Fibroblast of lung (primary cell): ENCODE results near the gene NAB2. TPM values are rescaled to one million over a fixed set of nuclear protein-coding genes. Genes with fewer than 3 reads are reported as not detected.
A peak's percentile ranks its signal among the peaks of the same experiment; 100 is the strongest.

ENCODE experiments used
- DNase-seq, 2 donors: peaks; one replicate each; pipeline versions ENCODE4 v3.0.0 to v3.0.0-alpha.2; 2010; ENCODE audit warnings: low read depth in 2 of 2
- H2AFZ ChIP-seq: 2 replicates; pipeline ENCODE4 v1.5.1; 2012; ENCODE audit warnings: low read length, control low read depth, inconsistent platforms
- H3K27ac ChIP-seq: 2 replicates; pipeline ENCODE4 v1.5.1; 2011; ENCODE audit warnings: low read length, control low read depth; ENCODE audit not compliant: insufficient read depth
- H3K27me3 ChIP-seq: 2 replicates; pipeline ENCODE4 v1.5.1; 2011; ENCODE audit warnings: mild to moderate bottlenecking, low read length; ENCODE audit not compliant: control insufficient read depth, insufficient read depth
- H3K36me3 ChIP-seq: 2 replicates; pipeline ENCODE4 v1.5.1; 2011; ENCODE audit warnings: low read length; ENCODE audit not compliant: control insufficient read depth, insufficient read depth
- H3K4me1 ChIP-seq: 2 replicates; pipeline ENCODE4 v1.5.1; 2011; ENCODE audit warnings: low read length; ENCODE audit not compliant: control insufficient read depth, insufficient read depth; ENCODE audit errors: extremely low read depth
- H3K4me2 ChIP-seq: 2 replicates; pipeline ENCODE4 v1.5.1; 2011; ENCODE audit warnings: low read length, control low read depth; ENCODE audit not compliant: insufficient read depth; ENCODE audit errors: extremely low read depth
- H3K4me3 ChIP-seq, 4 experiments: fragments of 200-600 bp in 1 of 4; sonication (generic) in 1 of 4; replicated peaks in 1 of 4; 2 replicates each; pipeline ENCODE4 v1.5.1; 2011 to 2016; ENCODE audit warnings: low read length in 4 of 4, low read depth in 3 of 4, mild to moderate bottlenecking in 3 of 4, control low read depth in 2 of 4, inconsistent platforms in 1 of 4, mixed read lengths in 1 of 4; ENCODE audit not compliant: insufficient read depth in 1 of 4; ENCODE audit errors: control extremely low read depth in 1 of 4
- H3K79me2 ChIP-seq: 2 replicates; pipeline ENCODE4 v1.5.1; 2012; ENCODE audit warnings: mild to moderate bottlenecking, low read length, inconsistent platforms; ENCODE audit not compliant: control insufficient read depth, insufficient read depth
- H3K9ac ChIP-seq: 2 replicates; pipeline ENCODE4 v1.5.1; 2011; ENCODE audit warnings: mild to moderate bottlenecking, low read length, control low read depth; ENCODE audit not compliant: insufficient read depth
- H3K9me3 ChIP-seq: 2 replicates; pipeline ENCODE4 v1.5.1; 2012; ENCODE audit warnings: low read depth, low read length; ENCODE audit not compliant: control insufficient read depth, insufficient read depth
- H4K20me1 ChIP-seq: 2 replicates; pipeline ENCODE4 v1.5.1; 2011; ENCODE audit warnings: low read length; ENCODE audit not compliant: control insufficient read depth, insufficient read depth; ENCODE audit errors: extremely low read depth
- EZH2 ChIP-seq: IDR thresholded peaks from 2 replicates; pipeline ENCODE4 v1.5.1; 2012; ENCODE audit warnings: low read length, control low read depth, mild to moderate bottlenecking; ENCODE audit errors: missing control alignments
- polyA plus RNA-seq, 2 donors: library from polyadenylated mRNA; depleted of rRNA in 1 of 2; stranded (reverse) in 1 of 2; unstranded in 1 of 2; fragments of >200 nt; gene quantifications; 2 replicates each; pipeline ENCODE4 v1.2.1, GENCODE V29; 2011 to 2012; ENCODE audit warnings: missing spikeins in 1 of 2
- total RNA-seq: library from RNA; depleted of rRNA; stranded (reverse); fragments of >200 nt; gene quantifications from 2 replicates; pipeline ENCODE4 v1.2.1, GENCODE V29; 2014
- TF ChIP-seq, protein P1 (sequence below), 2 donors: IDR thresholded peaks in 1 of 2; conservative IDR thresholded peaks in 1 of 2; 1 replicate in 1 of 2; 2 replicates in 1 of 2; pipeline ENCODE4 v1.5.1; 2011 to 2012; ENCODE audit warnings: low read length in 2 of 2, control low read depth in 1 of 2, inconsistent platforms in 1 of 2, low read depth in 1 of 2, mild to moderate bottlenecking in 1 of 2

The NAB2 gene
- total and polyA plus RNA-seq, 2 donors (not counting 1 experiment from before 2014, with no cell fraction given): 31.3 to 39.6 TPM

DNA sequence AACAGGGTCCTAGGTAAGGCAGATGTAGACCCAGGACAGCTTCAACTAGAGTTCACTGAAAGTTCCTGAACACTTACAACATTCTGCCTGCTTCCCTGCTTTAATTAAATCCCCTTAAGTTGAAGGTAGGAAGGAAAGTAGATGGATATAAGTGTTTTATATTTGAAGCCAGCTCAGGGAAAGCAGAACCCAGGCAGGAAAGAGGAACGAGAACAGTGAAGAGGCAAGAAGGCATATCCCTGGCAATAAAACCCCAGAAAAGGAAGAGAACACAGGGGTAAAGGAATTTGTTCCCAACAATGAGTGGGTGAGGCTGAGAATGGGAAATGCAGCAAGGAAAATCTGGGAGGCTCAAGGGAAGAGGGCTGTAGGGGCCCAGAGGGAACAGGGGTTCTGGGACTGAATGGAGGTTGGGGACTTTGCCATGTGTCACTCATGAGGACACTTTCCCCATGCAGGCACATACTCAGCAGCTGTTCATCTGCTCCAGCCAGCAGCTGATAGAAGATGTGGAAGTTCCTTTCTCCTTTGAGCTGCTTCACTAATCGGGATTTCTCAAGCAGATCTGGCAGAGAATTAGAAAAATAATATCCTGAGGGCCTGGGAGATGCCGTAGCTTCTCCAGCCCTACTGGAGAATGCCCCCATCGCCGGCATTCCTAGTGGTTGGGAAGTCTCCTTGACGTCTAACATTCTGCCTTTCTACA lies 42.7 kb upstream of the NAB2 start:
- TF ChIP-seq EZH2: no peak
- TF ChIP-seq, protein P1, sequence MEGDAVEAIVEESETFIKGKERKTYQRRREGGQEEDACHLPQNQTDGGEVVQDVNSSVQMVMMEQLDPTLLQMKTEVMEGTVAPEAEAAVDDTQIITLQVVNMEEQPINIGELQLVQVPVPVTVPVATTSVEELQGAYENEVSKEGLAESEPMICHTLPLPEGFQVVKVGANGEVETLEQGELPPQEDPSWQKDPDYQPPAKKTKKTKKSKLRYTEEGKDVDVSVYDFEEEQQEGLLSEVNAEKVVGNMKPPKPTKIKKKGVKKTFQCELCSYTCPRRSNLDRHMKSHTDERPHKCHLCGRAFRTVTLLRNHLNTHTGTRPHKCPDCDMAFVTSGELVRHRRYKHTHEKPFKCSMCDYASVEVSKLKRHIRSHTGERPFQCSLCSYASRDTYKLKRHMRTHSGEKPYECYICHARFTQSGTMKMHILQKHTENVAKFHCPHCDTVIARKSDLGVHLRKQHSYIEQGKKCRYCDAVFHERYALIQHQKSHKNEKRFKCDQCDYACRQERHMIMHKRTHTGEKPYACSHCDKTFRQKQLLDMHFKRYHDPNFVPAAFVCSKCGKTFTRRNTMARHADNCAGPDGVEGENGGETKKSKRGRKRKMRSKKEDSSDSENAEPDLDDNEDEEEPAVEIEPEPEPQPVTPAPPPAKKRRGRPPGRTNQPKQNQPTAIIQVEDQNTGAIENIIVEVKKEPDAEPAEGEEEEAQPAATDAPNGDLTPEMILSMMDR (conservative IDR thresholded peaks at IDR 0.05 in 1 of 2, IDR thresholded peaks at IDR 0.05 in 1 of 2; ENCODE audit: low read depth in 1 of 2, low read length in 2 of 2): no peak
- no peaks in the 10 kb centered on the region for H4K20me1 ChIP-seq
- H3K27ac ChIP-seq: no peak overlapping the region
- H3K79me2 ChIP-seq: no peaks in the 10 kb centered on the region
- no peaks in the 10 kb centered on the region for H3K9me3 ChIP-seq
- H2AFZ ChIP-seq: no peak overlapping the region
- H3K27me3 ChIP-seq: peaks cover 13% of the 10 kb centered on the region
- DNase-seq: no peak
- H3K4me2 ChIP-seq: no peak overlapping the region
- no peaks in the 10 kb centered on the region for H3K36me3 ChIP-seq
- no peak overlapping the region for H3K9ac ChIP-seq
- H3K4me1 ChIP-seq: no peaks in the 10 kb centered on the region
- no peak overlapping the region for H3K4me3 ChIP-seq

DNA sequence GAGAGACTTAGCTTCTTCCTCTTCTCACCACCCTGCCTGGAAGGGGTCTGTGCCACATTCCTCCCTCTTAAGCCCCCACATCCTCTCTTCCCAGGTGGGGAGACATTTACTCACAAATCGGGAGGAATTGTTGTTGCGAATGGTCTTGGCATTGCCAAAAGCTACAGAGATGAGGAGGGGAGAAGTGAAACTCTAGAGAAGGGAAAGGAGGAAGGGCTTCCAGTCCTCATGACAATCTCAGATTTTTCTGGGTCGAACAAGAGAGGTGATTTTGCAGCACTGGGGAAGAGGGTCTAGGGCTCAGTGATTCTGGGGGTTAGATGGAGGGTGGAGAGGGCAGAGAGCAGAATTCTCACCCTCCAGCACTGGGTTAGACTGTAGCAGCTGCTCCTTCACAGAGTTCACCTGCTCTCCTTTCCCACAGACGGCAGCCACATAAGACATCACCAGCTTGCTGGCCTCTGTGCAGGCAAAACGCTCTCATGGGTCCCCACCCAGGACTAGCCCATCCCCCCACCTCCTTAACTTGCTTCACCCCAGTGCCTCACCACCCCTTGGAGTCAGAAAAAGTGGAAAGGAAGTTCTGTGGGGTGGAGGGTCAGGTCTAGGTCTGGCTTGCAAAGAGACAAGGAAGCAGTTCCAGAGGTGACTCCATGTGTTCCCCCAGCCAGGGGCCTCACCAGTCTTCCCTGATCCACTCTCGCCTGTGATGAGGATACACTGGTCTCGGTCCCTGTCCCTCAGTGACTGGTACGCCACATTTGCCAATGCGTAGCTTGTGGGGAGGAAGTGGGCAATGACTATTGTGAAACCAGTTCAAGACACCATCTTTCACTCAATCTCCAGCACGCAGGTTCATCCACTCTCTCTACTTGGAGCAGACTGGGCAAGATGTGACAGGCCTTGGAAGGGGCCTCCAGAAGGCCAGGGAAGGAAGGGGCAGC lies 41.7 kb upstream of the NAB2 start:
- Histone ChIP-seq H2AFZ (no peak overlapping the region), H3K27ac (no peak overlapping the region), H3K36me3 (no peaks in the 10 kb centered on the region), H3K4me3 (no peak overlapping the region), H3K9ac (no peak overlapping the region), H3K79me2 (no peaks in the 10 kb centered on the region), H3K27me3 (peaks cover 12% of the 10 kb centered on the region), H3K9me3 (no peaks in the 10 kb centered on the region), H3K4me1 (no peaks in the 10 kb centered on the region), H4K20me1 (no peaks in the 10 kb centered on the region), H3K4me2 (no peak overlapping the region)
- TF ChIP-seq, protein P1 (conservative IDR thresholded peaks at IDR 0.05 in 1 of 2, IDR thresholded peaks at IDR 0.05 in 1 of 2; ENCODE audit: low read depth in 1 of 2, low read length in 2 of 2): no peak
- no peak for TF ChIP-seq EZH2
- DNase-seq: no peak

DNA sequence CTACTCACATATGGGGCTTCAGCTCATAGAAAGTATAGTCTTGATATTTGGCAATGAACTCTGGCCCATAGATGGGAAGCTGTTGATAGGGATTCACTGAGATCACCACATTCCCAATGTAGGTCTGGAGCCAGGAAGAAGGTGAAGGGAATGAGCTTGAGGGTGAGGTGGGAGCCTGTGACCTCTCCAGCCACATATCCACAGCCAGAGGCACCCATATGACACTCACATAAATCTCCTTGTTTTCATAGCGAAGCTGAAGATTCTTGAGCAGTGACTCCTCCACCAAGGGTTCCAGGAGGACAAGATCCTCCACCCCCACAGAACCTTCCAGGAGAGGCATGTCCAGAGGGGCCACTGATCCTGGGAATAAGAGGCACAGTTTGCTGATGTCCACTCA lies 40.9 kb upstream of the NAB2 start:
- Histone ChIP-seq H3K4me1 (no peaks in the 10 kb centered on the region), H2AFZ (no peak overlapping the region), H3K79me2 (no peaks in the 10 kb centered on the region), H3K27ac (no peak overlapping the region), H3K27me3 (peaks cover 8% of the 10 kb centered on the region), H3K4me3 (no peak overlapping the region), H3K9me3 (no peaks in the 10 kb centered on the region), H3K4me2 (no peak overlapping the region), H3K36me3 (no peaks in the 10 kb centered on the region), H4K20me1 (no peaks in the 10 kb centered on the region), H3K9ac (no peak overlapping the region)
- TF ChIP-seq, protein P1 (conservative IDR thresholded peaks at IDR 0.05 in 1 of 2, IDR thresholded peaks at IDR 0.05 in 1 of 2; ENCODE audit: low read depth in 1 of 2, low read length in 2 of 2): no peak
- no peak for TF ChIP-seq EZH2
- peak in 1 of 2 donors; percentile 40 for DNase-seq
